ENCODE data around the gene HDAC5.

Gene HDAC5

GRCh38 chr17:44137891-44138709, 14.7 kb upstream of the HDAC5 start (continued):
- TF ChIP-seq ZFP41 (tag by site-specific recombination; IDR thresholded peaks at IDR 0.05; ENCODE audit: borderline replicate concordance) (no peak), ZNF621 (tag by site-specific recombination; IDR thresholded peaks at IDR 0.05) (no peak), ZNF302 (tag by site-specific recombination; IDR thresholded peaks at IDR 0.05; ENCODE audit: low read depth) (no peak), ZNF433 (tag by site-specific recombination; IDR thresholded peaks at IDR 0.05; ENCODE audit: low read depth) (no peak), ZSCAN5A (tag by site-specific recombination; IDR thresholded peaks at IDR 0.05) (0 out of 2 replicates have a peak, but pooled peaks have one; percentile 78), ZBTB44 (tag by site-specific recombination; IDR thresholded peaks at IDR 0.05) (no peak), INSM2 (tag by site-specific recombination; IDR thresholded peaks at IDR 0.05) (peak; percentile 81), FEZF1 (tag by site-specific recombination; IDR thresholded peaks at IDR 0.05) (no peak), ZNF280D (tag by site-specific recombination; IDR thresholded peaks at IDR 0.05) (no peak), ZNF138 (tag by site-specific recombination; IDR thresholded peaks at IDR 0.05; ENCODE audit: borderline replicate concordance) (no peak), HOXD13 (CRISPR knock-in tag; IDR thresholded peaks at IDR 0.05; ENCODE audit: borderline replicate concordance) (no peak), ZNF157 (tag by site-specific recombination; IDR thresholded peaks at IDR 0.05) (no peak), ZNF76 (tag by site-specific recombination; IDR thresholded peaks at IDR 0.05; ENCODE audit: borderline replicate concordance, low read depth) (peak; percentile 74; the same call in 1 of the 2 replicates), OSR2 (tag by site-specific recombination; IDR thresholded peaks at IDR 0.05) (peak; percentile 77), ZNF398 (tag by site-specific recombination; IDR thresholded peaks at IDR 0.05) (peak; percentile 74), ZNF529 (tag by site-specific recombination; IDR thresholded peaks at IDR 0.05; ENCODE audit: insufficient replicate concordance) (no peak), ZNF37A (tag by site-specific recombination; IDR thresholded peaks at IDR 0.05) (no peak), ZNF585B (tag by site-specific recombination; IDR thresholded peaks at IDR 0.05) (no peak), ZNF248 (tag by site-specific recombination; IDR thresholded peaks at IDR 0.05) (no peak)
